Measurements from ENCODE around the gene FASTKD2.

The FASTKD2 gene

DNA sequence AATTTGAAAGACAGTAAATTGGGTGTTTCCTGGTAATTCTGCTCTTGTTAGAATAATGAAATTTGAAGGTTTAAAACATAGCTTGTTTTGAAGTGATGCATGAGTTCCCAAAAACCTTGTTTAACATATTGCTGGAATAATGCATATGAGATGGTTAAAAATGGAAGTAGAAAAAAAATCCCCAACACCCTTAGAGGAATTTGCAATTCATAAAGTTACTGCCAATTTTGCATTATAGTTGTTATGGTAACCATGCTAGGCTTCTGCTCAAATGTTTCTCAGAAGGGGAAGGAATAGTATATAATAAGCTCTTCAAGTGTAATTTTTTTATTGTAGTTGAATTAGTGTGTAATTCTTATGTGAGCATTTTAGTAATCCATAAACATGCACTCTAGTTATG is 49.1 kb downstream of the FASTKD2 start:
- in situ Hi-C loops (cut with MboI; ENCODE audit: low sequenced_read_pairs, unreplicated experiment): no loop called here
- TF ChIP-seq, protein P1, sequence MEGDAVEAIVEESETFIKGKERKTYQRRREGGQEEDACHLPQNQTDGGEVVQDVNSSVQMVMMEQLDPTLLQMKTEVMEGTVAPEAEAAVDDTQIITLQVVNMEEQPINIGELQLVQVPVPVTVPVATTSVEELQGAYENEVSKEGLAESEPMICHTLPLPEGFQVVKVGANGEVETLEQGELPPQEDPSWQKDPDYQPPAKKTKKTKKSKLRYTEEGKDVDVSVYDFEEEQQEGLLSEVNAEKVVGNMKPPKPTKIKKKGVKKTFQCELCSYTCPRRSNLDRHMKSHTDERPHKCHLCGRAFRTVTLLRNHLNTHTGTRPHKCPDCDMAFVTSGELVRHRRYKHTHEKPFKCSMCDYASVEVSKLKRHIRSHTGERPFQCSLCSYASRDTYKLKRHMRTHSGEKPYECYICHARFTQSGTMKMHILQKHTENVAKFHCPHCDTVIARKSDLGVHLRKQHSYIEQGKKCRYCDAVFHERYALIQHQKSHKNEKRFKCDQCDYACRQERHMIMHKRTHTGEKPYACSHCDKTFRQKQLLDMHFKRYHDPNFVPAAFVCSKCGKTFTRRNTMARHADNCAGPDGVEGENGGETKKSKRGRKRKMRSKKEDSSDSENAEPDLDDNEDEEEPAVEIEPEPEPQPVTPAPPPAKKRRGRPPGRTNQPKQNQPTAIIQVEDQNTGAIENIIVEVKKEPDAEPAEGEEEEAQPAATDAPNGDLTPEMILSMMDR (IDR thresholded peaks at IDR 0.05; ENCODE audit: borderline replicate concordance, control extremely low read depth, extremely low read depth, insufficient read depth, missing control alignments): no peak
- no peak for DNase-seq (ENCODE audit: low spot score)

DNA sequence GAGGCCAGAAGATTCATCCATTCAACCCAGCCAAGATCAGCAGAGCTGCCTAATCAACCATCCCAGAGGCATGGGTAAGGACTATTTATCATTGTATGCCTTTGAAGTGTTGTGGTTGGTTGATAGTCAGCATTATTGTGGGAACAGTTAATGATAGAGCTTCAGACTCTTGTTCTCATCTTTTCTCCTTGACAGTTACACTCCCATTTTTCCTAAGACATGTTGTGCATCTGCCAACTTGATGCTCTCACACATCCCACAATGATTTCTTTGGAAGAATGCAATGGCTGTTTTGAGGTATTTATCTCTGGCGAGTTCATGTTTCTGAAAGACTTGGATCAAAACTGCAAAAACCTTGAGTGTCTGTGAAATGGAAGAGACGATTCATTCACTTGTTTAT is 55.4 kb downstream of the FASTKD2 start:
- in situ Hi-C loops (cut with MboI; ENCODE audit: low sequenced_read_pairs, unreplicated experiment): no loop called here

DNA sequence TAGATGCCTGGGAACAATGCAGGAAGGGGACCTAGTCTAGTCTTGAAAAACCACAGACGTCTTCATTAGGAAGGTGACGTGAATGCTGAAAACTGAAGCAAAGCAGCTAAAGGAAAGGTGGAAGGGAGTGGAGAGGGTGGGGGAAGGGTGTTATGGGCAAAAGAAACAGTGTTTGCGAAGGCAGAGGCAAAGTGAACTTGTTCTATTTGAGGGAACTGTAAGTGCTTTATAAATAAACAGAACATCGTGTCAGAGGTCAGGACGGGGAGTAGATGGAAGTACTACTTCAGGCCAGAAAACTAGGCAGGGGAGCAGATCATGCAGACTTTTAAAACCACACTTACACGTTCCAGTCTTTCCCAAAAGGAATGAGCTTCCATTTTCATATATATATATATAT is 57.8 kb downstream of the FASTKD2 start:
- TF ChIP-seq, protein P1 (IDR thresholded peaks at IDR 0.05; ENCODE audit: borderline replicate concordance, control extremely low read depth, extremely low read depth, insufficient read depth, missing control alignments): no peak
- in situ Hi-C loops (cut with MboI; ENCODE audit: low sequenced_read_pairs, unreplicated experiment): no loop called here
- no peak for DNase-seq (ENCODE audit: low spot score)

More for the DNA sequence above, 55.4 kb downstream of the FASTKD2 start:
- TF ChIP-seq, protein P1 (IDR thresholded peaks at IDR 0.05; ENCODE audit: borderline replicate concordance, control extremely low read depth, extremely low read depth, insufficient read depth, missing control alignments): no peak
- DNase-seq (ENCODE audit: low spot score): no peak

DNA sequence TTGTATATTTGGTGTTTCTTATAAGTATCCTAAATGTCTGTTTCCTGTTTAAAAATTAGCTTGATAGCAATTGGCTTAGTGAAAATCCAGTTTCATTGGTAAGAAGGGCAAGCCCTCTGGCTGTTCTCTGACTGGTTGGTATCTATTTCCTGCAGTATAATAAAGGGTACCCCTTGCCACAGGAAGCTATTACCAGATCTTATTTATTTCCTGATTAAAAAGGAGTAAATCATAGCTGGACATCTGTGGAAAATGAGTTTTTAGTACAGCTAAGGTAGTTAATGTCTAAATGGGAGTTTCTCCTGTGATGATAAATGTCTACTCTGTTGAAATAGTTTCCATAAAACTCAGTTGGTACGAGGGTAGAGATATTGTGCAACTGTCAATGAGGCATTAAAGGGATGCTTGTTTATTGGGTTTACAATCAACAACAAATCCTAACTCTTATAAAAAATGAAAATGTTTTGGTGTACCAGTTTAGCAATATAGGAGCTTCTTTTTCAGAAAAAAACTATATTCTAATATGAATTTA is 58.7 kb downstream of the FASTKD2 start:
- TF ChIP-seq, protein P1 (IDR thresholded peaks at IDR 0.05; ENCODE audit: borderline replicate concordance, control extremely low read depth, extremely low read depth, insufficient read depth, missing control alignments): no peak
- DNase-seq (ENCODE audit: low spot score): no peak
- in situ Hi-C loops (cut with MboI; ENCODE audit: low sequenced_read_pairs, unreplicated experiment): no loop called here

GRCh38 chr2:206824993-206825392 is 59.6 kb downstream of the FASTKD2 start:
- TF ChIP-seq, protein P1 (IDR thresholded peaks at IDR 0.05; ENCODE audit: borderline replicate concordance, control extremely low read depth, extremely low read depth, insufficient read depth, missing control alignments): no peak
- in situ Hi-C loops (cut with MboI; ENCODE audit: low sequenced_read_pairs, unreplicated experiment): no loop called here
- DNase-seq (ENCODE audit: low spot score): no peak

DNA sequence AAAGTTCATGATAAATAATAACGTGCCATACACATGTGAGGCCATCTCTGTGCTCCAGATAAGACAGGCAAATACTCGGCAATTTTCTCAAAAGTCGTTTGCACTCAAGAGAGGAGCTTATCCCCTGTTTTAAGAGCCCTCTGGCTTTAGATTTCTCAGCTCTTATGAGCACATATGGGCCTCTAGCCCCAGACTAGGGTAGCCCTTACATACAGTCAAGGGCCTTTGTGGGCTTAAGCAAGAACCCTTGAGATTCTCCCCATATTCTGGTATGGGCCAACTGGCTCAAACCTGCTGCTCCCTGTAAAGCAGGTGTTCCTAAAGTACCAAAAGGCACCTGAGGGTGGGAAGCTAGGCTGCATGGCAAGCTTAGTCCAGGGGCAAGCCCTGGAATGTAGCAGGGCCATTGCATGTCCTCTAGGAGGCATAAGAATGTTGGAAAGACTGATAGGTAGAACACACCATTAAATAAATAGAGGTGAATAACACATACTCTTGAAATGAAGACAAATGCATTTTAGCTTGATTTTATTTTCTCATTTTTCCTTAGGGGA is 66.1 kb downstream of the FASTKD2 start:
- TF ChIP-seq, protein P1 (IDR thresholded peaks at IDR 0.05; ENCODE audit: borderline replicate concordance, control extremely low read depth, extremely low read depth, insufficient read depth, missing control alignments): no peak
- DNase-seq (ENCODE audit: low spot score): no peak
- in situ Hi-C loops (cut with MboI; ENCODE audit: low sequenced_read_pairs, unreplicated experiment): no loop called here
